Immature natural killer cell (primary cell): ENCODE measurements around the gene WDHD1. TPM values are rescaled to one million over a fixed set of nuclear protein-coding genes. Genes with fewer than 3 reads are reported as not detected.
"Not testable (repeated sequence)": the region's sequence is repeated elsewhere in the genome, so short reads cannot be mapped to it uniquely, and the experiment has no call there.

Experiments used
- DNase-seq, 3 donors: peaks; one replicate each; pipeline ENCODE4 v3.0.0; 2022; ENCODE audit warnings: mixed read lengths in 1 of 3
- H3K27ac Mint-ChIP-seq, 6 donors: one replicate each; pipeline ENCODE4 v1.8.0; 2020; ENCODE audit warnings: mixed read lengths in 6 of 6, mild to moderate bottlenecking in 5 of 6, inconsistent platforms in 4 of 6, moderate library complexity in 3 of 6
- H3K27me3 Mint-ChIP-seq, 3 donors: one replicate each; pipeline ENCODE4 v1.8.0; 2020 to 2021; ENCODE audit warnings: low read depth in 3 of 3, mild to moderate bottlenecking in 3 of 3, mixed read lengths in 3 of 3, moderate library complexity in 3 of 3, inconsistent platforms in 1 of 3
- H3K36me3 Mint-ChIP-seq, 3 donors: one replicate each; pipeline ENCODE4 v1.8.0; 2020; ENCODE audit warnings: mixed read lengths in 3 of 3, inconsistent platforms in 2 of 3, mild to moderate bottlenecking in 2 of 3
- H3K4me1 Mint-ChIP-seq, 2 donors: one replicate each; pipeline ENCODE4 v1.8.0; 2020; ENCODE audit warnings: inconsistent platforms in 2 of 2, mild to moderate bottlenecking in 2 of 2, mixed read lengths in 2 of 2, moderate library complexity in 1 of 2
- H3K4me3 Mint-ChIP-seq, 5 donors: one replicate each; pipeline ENCODE4 v1.8.0; 2020; ENCODE audit warnings: mild to moderate bottlenecking in 5 of 5, mixed read lengths in 5 of 5, inconsistent platforms in 3 of 5, moderate library complexity in 3 of 5
- H3K9me3 Mint-ChIP-seq, 6 donors: one replicate each; pipeline ENCODE4 v1.8.0; 2020; ENCODE audit warnings: mild to moderate bottlenecking in 6 of 6, mixed read lengths in 6 of 6, inconsistent platforms in 4 of 6, moderate library complexity in 3 of 6
- polyA plus RNA-seq, 3 donors: library from polyadenylated mRNA; unstranded; fragments of 300-500 nt; fragmentation: Illumina TruSeq; gene quantifications; one replicate each; pipeline ENCODE4 v1.2.3, GENCODE V29; 2021

WDHD1 gene
- polyA plus RNA-seq, 3 donors from 2014 or later = 0.72 to 7.2 (median 6.6) TPM

GRCh38 chr14:55031190-55031589 is 4.3 kb upstream of the WDHD1 start:
- H3K36me3 Mint-ChIP-seq = peaks cover 3 to 7% (median 5%) of the 10 kb centered on the region in 3 donors
- no peak overlapping the region for H3K4me3 Mint-ChIP-seq
- no peaks in the 10 kb centered on the region for H3K9me3 Mint-ChIP-seq
- H3K27me3 Mint-ChIP-seq = peaks cover 0 to 9% (median 8%) of the 10 kb centered on the region in 3 donors
- H3K4me1 Mint-ChIP-seq = peaks cover 36 to 52% of the 10 kb centered on the region in 2 donors
- peak overlapping the region in 3 of 6 donors; percentile 1 to 66 (median 60) for H3K27ac Mint-ChIP-seq
- DNase-seq = no peak

DNA sequence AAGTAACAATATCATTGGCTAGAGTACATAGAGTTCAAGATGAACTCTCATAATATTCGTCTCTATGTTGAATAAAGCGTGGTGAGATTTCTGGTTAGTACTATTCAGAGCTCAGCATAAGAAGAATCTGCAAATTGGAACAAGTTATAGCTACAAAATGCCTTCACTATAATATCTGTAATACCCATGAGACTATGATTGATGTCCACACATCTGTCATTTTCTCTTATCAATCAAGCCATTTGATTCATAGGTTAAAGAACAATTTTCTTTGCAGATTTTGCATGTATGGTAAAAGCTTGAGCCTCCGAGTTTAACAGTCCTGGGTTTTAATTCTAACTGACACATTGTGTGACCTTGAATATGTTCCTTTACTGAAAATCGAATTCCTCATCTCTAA is 1.6 kb upstream of the WDHD1 start:
- peaks cover 0 to 1% (median 0%) of the 10 kb centered on the region in 6 donors for H3K9me3 Mint-ChIP-seq
- no peak for DNase-seq
- H3K4me1 Mint-ChIP-seq = peaks cover 43 to 62% of the 10 kb centered on the region in 2 donors
- peak overlapping the region; percentile 87 to 96 (median 94) for H3K27ac Mint-ChIP-seq
- peaks cover 0 to 5% (median 0%) of the 10 kb centered on the region in 3 donors for H3K36me3 Mint-ChIP-seq
- H3K27me3 Mint-ChIP-seq = peaks cover 0 to 9% (median 8%) of the 10 kb centered on the region in 3 donors
- H3K4me3 Mint-ChIP-seq = peak overlapping the region; percentile 89 to 95 (median 93)

DNA sequence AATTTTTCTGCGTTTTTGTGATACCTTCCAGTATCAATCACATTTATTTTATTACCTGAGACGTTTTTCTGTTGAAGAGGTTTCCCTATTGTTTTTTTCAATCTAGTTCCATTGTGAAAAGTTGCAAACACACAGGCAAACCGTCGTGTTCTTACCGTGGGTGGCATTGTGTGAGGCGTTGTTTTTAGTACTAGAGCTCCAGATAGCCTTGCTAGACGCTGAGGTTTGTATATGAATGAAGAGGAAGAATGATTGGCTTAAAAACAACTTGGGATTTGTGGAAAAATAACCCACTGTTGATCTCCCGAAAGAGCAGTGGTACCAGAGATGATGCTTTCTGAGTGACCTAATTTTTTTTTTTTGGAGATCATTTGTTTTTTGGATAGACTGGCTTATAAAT is 1.2 kb upstream of the WDHD1 start:
- H3K4me3 Mint-ChIP-seq = peak overlapping the region; percentile 89 to 95 (median 93)
- peaks cover 0 to 9% (median 8%) of the 10 kb centered on the region in 3 donors for H3K27me3 Mint-ChIP-seq
- H3K9me3 Mint-ChIP-seq = peaks cover 0 to 1% (median 0%) of the 10 kb centered on the region in 6 donors
- H3K36me3 Mint-ChIP-seq = peaks cover 0 to 5% (median 0%) of the 10 kb centered on the region in 3 donors
- peak overlapping the region; percentile 87 to 96 (median 94) for H3K27ac Mint-ChIP-seq
- no peak for DNase-seq
- peaks cover 43 to 62% of the 10 kb centered on the region in 2 donors for H3K4me1 Mint-ChIP-seq

DNA sequence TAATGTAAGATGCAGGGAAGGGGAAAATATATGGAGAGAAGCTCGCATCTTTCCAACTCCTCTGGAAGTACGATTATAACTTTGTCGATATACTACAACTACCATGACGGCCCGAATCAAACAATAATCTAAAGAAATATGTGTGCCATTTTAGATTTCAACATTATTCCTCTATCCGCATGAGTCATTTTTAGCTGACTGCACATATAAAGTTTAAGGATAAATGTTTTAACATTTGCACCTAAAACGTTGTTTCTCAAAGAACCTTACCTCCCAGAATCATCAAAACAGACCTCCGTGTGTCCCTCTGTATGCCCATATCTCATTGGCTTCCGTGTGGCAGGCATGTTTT is 482 bp downstream of the WDHD1 start:
- peaks cover 42 to 59% of the 10 kb centered on the region in 2 donors for H3K4me1 Mint-ChIP-seq
- DNase-seq = no peak
- H3K9me3 Mint-ChIP-seq = peaks cover 0 to 1% (median 0%) of the 10 kb centered on the region in 6 donors
- H3K4me3 Mint-ChIP-seq = peak overlapping the region; percentile 89 to 95 (median 93)
- H3K36me3 Mint-ChIP-seq = peaks cover 0 to 2% (median 0%) of the 10 kb centered on the region in 3 donors
- H3K27ac Mint-ChIP-seq = peak overlapping the region; percentile 87 to 96 (median 94)
- H3K27me3 Mint-ChIP-seq = peaks cover 0 to 9% (median 8%) of the 10 kb centered on the region in 3 donors

DNA sequence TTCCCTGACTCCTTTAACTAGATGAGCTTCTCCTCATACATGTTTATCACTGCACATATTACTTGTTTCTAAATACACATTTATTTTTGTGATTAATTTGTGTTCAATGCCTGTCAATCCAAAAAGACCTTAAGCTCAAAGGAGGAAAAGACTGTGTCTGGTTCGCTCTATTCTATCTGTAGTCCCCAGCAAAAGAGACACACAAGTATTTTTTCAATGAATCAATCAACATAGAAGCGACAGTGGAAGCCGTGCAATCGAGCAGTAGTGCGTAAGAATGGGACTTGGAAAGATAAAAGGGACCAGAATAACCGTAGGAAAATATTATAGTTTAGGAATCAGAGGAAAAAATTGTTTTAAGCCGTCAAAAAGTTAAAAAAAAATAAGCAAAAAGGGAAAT is 951 bp downstream of the WDHD1 start:
- Mint-ChIP-seq H3K9me3 (peaks cover 0 to 1% (median 0%) of the 10 kb centered on the region in 6 donors), H3K36me3 (no peaks in the 10 kb centered on the region), H3K4me1 (peaks cover 41 to 55% of the 10 kb centered on the region in 2 donors), H3K4me3 (peak overlapping the region; percentile 89 to 95 (median 93)), H3K27me3 (peaks cover 0 to 9% (median 8%) of the 10 kb centered on the region in 3 donors), H3K27ac (peak overlapping the region; percentile 87 to 96 (median 94))
- DNase-seq = no peak

- not testable (repeated sequence) for H3K27me3 Mint-ChIP-seq, H3K27ac Mint-ChIP-seq, DNase-seq, H3K9me3 Mint-ChIP-seq, H3K36me3 Mint-ChIP-seq, H3K4me3 Mint-ChIP-seq
- peaks cover 33 to 39% of the 10 kb centered on the region in 2 donors for H3K4me1 Mint-ChIP-seq
Measured at GRCh38 chr14:55024365-55024764, 2.5 kb downstream of the WDHD1 start.

DNA sequence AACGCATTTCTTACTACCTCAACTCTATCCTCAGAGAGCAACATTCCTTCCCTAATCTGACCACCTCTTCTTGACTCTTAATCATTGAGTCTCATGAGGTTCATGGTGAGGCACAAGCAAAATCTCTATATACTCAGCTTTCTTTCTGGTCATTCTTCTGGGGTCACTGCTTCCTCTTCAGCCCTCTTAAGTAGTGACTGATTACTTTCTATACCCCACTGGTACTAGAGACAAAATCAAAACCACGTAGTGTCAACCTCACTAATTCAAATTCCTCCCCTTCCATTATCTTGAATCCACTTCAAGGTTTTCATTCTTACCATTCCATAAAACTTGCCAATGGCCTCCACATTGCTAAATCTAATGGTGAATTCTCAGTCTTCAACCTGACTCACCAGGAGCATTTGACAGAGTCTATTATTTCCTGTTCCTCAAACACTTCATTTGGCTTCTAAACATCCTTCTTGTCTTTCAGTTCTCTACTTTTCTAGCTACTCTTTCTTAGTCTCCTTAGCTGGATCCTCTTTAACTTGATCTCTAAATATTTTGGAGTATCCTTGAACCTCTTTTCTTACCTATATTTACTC is 6.8 kb downstream of the WDHD1 start:
- no peaks in the 10 kb centered on the region for H3K4me1 Mint-ChIP-seq
- no peak overlapping the region for H3K4me3 Mint-ChIP-seq
- H3K9me3 Mint-ChIP-seq = peaks cover 0 to 1% (median 0%) of the 10 kb centered on the region in 6 donors
- H3K36me3 Mint-ChIP-seq = no peaks in the 10 kb centered on the region
- H3K27me3 Mint-ChIP-seq = no peaks in the 10 kb centered on the region
- DNase-seq = no peak
- H3K27ac Mint-ChIP-seq = peak overlapping the region in 1 of 6 donors; percentile 49

DNA sequence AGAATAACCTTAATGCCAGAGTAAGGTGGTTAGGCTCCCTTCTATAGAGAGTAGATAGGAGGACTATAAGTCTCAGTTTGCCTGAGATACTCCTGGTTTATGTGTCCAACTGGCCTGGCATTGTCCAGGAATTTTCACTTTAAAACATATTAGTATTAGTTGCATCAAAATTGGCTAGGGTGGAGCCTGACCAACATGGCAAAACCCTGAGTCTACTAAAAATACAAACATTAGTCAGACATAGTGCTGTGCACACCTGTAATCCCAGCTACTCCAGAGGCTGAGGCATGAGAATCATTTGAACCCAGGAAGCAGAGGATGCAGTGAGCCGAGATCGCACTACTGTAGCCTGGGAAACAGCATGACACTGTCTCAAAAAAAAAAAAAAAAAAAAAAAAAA is 11.9 kb downstream of the WDHD1 start:
- peaks cover 0 to 3% (median 0%) of the 10 kb centered on the region in 3 donors for H3K27me3 Mint-ChIP-seq

DNA sequence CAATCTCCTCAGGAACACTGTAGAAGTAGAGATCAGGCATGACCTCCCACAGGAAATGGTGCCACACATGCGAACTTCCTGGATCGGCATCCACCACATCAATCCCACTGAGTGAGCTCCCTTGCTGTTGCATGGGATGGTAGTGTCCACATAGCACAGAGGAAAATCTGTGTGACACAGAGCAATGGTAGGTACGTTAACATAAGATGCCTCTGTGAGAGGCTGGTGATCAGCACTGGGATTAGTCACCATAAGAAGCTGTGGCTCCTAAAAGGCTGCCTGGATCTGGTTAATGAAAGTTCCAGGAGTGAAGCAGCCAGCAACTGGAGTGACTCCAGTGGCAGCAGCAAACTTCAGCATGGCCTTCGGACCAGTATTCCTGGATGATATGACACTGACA is 21.8 kb downstream of the WDHD1 start:
- no peaks in the 10 kb centered on the region for H3K9me3 Mint-ChIP-seq
- DNase-seq = no peak
- no peak overlapping the region for H3K27ac Mint-ChIP-seq
- H3K4me1 Mint-ChIP-seq = peaks cover 7 to 9% of the 10 kb centered on the region in 2 donors
- no peak overlapping the region for H3K4me3 Mint-ChIP-seq
- H3K36me3 Mint-ChIP-seq = peaks cover 4 to 21% (median 18%) of the 10 kb centered on the region in 3 donors
- H3K27me3 Mint-ChIP-seq = peaks cover 0 to 2% (median 0%) of the 10 kb centered on the region in 3 donors

More for the DNA sequence above, 11.9 kb downstream of the WDHD1 start:
- no peak overlapping the region for H3K27ac Mint-ChIP-seq
- no peaks in the 10 kb centered on the region for H3K4me1 Mint-ChIP-seq
- H3K4me3 Mint-ChIP-seq = no peak overlapping the region
- H3K9me3 Mint-ChIP-seq = no peaks in the 10 kb centered on the region
- H3K36me3 Mint-ChIP-seq = peaks cover 4 to 16% (median 14%) of the 10 kb centered on the region in 3 donors
- no peak for DNase-seq

GRCh38 chr14:55000381-55000780 is 26.5 kb downstream of the WDHD1 start:
- Mint-ChIP-seq H3K4me1 (peaks cover 10 to 13% of the 10 kb centered on the region in 2 donors), H3K9me3 (no peaks in the 10 kb centered on the region), H3K4me3 (peak overlapping the region in 1 of 5 donors; percentile 22), H3K36me3 (peaks cover under 1 to 15% (median 12%) of the 10 kb centered on the region in 3 donors), H3K27me3 (peaks cover 0 to 2% (median 0%) of the 10 kb centered on the region in 3 donors), H3K27ac (peak overlapping the region in 1 of 6 donors; percentile 13)
- peak in 1 of 3 donors; percentile 4 for DNase-seq

GRCh38 chr14:54985156-54985555 is 41.7 kb downstream of the WDHD1 start:
- Mint-ChIP-seq H3K4me3 (no peak overlapping the region), H3K9me3 (no peaks in the 10 kb centered on the region), H3K27ac (no peak overlapping the region), H3K27me3 (no peaks in the 10 kb centered on the region), H3K4me1 (no peaks in the 10 kb centered on the region), H3K36me3 (peaks cover 11 to 34% (median 24%) of the 10 kb centered on the region in 3 donors)
- no peak for DNase-seq

DNA sequence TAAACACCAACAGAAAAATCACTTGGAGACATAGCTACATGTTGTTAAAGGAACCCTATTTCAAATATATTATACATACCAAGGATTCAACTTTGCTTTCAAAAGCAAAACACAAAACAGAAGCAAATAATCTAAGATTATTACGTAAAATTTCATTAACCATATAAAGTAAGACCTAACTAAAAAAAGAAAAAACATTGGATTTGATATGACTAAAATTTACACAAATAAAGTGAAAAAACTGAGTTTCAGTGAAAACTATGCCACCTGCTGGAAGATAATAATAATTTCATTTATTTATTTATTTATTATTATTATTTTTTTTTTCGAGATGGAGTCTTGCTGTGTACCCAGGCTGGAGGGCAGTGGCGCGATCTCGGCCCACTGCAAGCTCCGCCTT is 45.2 kb downstream of the WDHD1 start:
- H3K9me3 Mint-ChIP-seq = no peaks in the 10 kb centered on the region
- peaks cover 0 to 6% of the 10 kb centered on the region in 2 donors for H3K4me1 Mint-ChIP-seq
- no peak overlapping the region for H3K4me3 Mint-ChIP-seq
- DNase-seq = no peak
- H3K27me3 Mint-ChIP-seq = no peaks in the 10 kb centered on the region
- no peak overlapping the region for H3K27ac Mint-ChIP-seq
- peaks cover 11 to 37% (median 21%) of the 10 kb centered on the region in 3 donors for H3K36me3 Mint-ChIP-seq

DNA sequence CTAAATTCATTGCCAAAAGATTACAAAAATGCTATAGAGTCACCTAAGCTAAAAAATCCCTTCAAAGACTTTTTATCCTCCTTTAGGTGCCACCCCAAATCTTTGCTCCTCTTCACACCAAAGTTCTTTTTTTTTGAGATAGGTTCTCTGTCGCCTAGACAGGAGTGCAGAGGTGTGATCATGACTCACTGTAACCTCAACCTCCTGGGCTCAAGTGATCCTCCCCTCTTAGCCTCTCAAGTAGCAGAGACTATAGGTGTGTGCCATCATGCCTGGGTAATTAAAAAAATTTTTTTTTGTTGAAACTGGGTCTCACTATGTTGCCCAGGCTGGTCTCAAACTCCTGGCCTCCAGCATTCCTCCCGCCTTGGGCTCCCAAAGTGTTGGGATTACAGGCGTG is 47.9 kb downstream of the WDHD1 start:
- Mint-ChIP-seq H3K4me3 (no peak overlapping the region), H3K27me3 (no peaks in the 10 kb centered on the region), H3K27ac (no peak overlapping the region), H3K4me1 (peaks cover 0 to 6% of the 10 kb centered on the region in 2 donors), H3K36me3 (peaks cover 0 to 25% (median 3%) of the 10 kb centered on the region in 3 donors), H3K9me3 (peaks cover 0 to 2% (median 0%) of the 10 kb centered on the region in 6 donors)
- no peak for DNase-seq

DNA sequence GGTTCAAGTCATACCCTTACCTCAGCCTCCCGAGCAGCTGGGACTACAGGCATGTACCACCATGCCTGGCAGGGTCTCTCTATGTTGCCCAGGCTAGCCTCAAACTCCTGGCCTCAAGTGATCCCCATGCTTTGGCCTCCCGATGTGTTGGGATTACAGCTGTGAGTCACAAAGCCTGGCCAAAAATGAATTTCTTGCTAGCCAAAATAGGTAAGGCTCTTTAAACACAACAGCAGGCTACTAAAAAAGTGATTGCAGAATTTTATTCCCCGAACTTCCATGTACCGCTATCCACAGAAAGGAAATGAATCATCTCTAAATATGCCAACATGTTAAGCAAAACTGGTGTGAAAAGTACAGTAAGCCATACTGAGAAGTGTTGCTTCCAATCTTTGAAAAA is 50.6 kb downstream of the WDHD1 start:
- Mint-ChIP-seq H3K4me3 (no peak overlapping the region), H3K27me3 (peaks cover 0 to 1% (median 0%) of the 10 kb centered on the region in 3 donors), H3K27ac (no peak overlapping the region), H3K36me3 (peaks cover 0 to 26% (median 3%) of the 10 kb centered on the region in 3 donors), H3K9me3 (peaks cover 0 to 2% (median 0%) of the 10 kb centered on the region in 6 donors), H3K4me1 (peaks cover 0 to 6% of the 10 kb centered on the region in 2 donors)
- no peak for DNase-seq
